Activated T-cell treated with anti-CD3 and anti-CD28 coated beads, Interleukin-2, amount 50 U/mL, for 24 hours (primary cell): Measurements from ENCODE around the gene MARCHF2.
"Not testable (repeated sequence)": the region's sequence is repeated elsewhere in the genome, so short reads cannot be mapped to it uniquely, and the experiment has no call there.

Experiments used
- DNase-seq: peaks from one replicate; pipeline ENCODE4 v3.0.0-alpha.2; 2020
- H3K27ac Mint-ChIP-seq: 2 replicates; pipeline ENCODE4 v1.8.0; 2020; ENCODE audit warnings: mild to moderate bottlenecking, mixed read lengths
- H3K27me3 Mint-ChIP-seq: 2 replicates; pipeline ENCODE4 v1.8.0; 2020; ENCODE audit warnings: mixed read lengths
- H3K36me3 Mint-ChIP-seq: 2 replicates; pipeline ENCODE4 v1.8.0; 2020; ENCODE audit warnings: low read depth, mixed read lengths
- H3K4me1 Mint-ChIP-seq: 2 replicates; pipeline ENCODE4 v1.8.0; 2020; ENCODE audit warnings: low read depth, mixed read lengths
- H3K4me3 Mint-ChIP-seq: 2 replicates; pipeline ENCODE4 v1.8.0; 2020; ENCODE audit warnings: mild to moderate bottlenecking, moderate library complexity, mixed read lengths
- H3K9me3 Mint-ChIP-seq: 2 replicates; pipeline ENCODE4 v1.8.0; 2020; ENCODE audit warnings: mixed read lengths

MARCHF2 gene

GRCh38 chr19:8412783-8413628 is at the start of gene MARCHF2:
Gene MARCHF2 (plus strand): TSS chr19:8413305. CDS start chr19:8421841, 8,536 bp downstream.
- Mint-ChIP-seq H3K27ac (peak within 1 kb of the TSS; percentile 52), H3K4me3 (peak within 1 kb of the TSS; percentile 65), H3K27me3 (no peaks in the 10 kb centered on the region), H3K9me3 (no peaks in the 10 kb centered on the region), H3K36me3 (no peaks in the 10 kb centered on the region), H3K4me1 (peaks cover 9% of the 10 kb centered on the region)
- peak; percentile 100 for DNase-seq

GRCh38 chr19:8363803-8364771 is 49.0 kb upstream of the MARCHF2 start, which contains the start of gene ANGPTL4:
Gene ANGPTL4 (plus strand): TSS chr19:8364155. CDS start chr19:8364322, 167 bp downstream.
- Mint-ChIP-seq H3K9me3 (no peaks in the 10 kb centered on the region), H3K4me3 (peak within 1 kb of the TSS; percentile 72), H3K27ac (no peak within 1 kb of the TSS), H3K4me1 (peaks cover 18% of the 10 kb centered on the region), H3K36me3 (no peaks in the 10 kb centered on the region), H3K27me3 (peaks cover 67% of the 10 kb centered on the region)
- peak; percentile 68 for DNase-seq

- no peak for DNase-seq
- H3K4me3 Mint-ChIP-seq = no peak overlapping the region
- H3K27ac Mint-ChIP-seq = no peak overlapping the region
- no peaks in the 10 kb centered on the region for H3K9me3 Mint-ChIP-seq
- peaks cover 67% of the 10 kb centered on the region for H3K27me3 Mint-ChIP-seq
- no peaks in the 10 kb centered on the region for H3K36me3 Mint-ChIP-seq
- peaks cover 20% of the 10 kb centered on the region for H3K4me1 Mint-ChIP-seq
Measured at GRCh38 chr19:8366121-8366581, 47.0 kb upstream of the MARCHF2 start.

GRCh38 chr19:8366961-8367326 is 46.2 kb upstream of the MARCHF2 start:
- Mint-ChIP-seq H3K27ac (no peak overlapping the region), H3K27me3 (peaks cover 63% of the 10 kb centered on the region), H3K9me3 (no peaks in the 10 kb centered on the region), H3K4me3 (no peak overlapping the region), H3K4me1 (peaks cover 19% of the 10 kb centered on the region), H3K36me3 (no peaks in the 10 kb centered on the region)
- no peak for DNase-seq

- Mint-ChIP-seq H3K4me1 (peaks cover 17% of the 10 kb centered on the region), H3K36me3 (no peaks in the 10 kb centered on the region), H3K4me3 (no peak overlapping the region), H3K27me3 (peaks cover 58% of the 10 kb centered on the region), H3K9me3 (no peaks in the 10 kb centered on the region), H3K27ac (no peak overlapping the region)
- no peak for DNase-seq
Measured at GRCh38 chr19:8367327-8368001, 45.6 kb upstream of the MARCHF2 start.

GRCh38 chr19:8370176-8371010 is 42.7 kb upstream of the MARCHF2 start:
- H3K27ac Mint-ChIP-seq = no peak overlapping the region
- no peaks in the 10 kb centered on the region for H3K9me3 Mint-ChIP-seq
- H3K27me3 Mint-ChIP-seq = peaks cover 35% of the 10 kb centered on the region
- H3K4me3 Mint-ChIP-seq = no peak overlapping the region
- peaks cover 3% of the 10 kb centered on the region for H3K36me3 Mint-ChIP-seq
- H3K4me1 Mint-ChIP-seq = peaks cover 5% of the 10 kb centered on the region
- no peak for DNase-seq

- peaks cover 27% of the 10 kb centered on the region for H3K27me3 Mint-ChIP-seq
- DNase-seq = no peak
- H3K4me1 Mint-ChIP-seq = peaks cover 5% of the 10 kb centered on the region
- no peak overlapping the region for H3K4me3 Mint-ChIP-seq
- peaks cover 3% of the 10 kb centered on the region for H3K36me3 Mint-ChIP-seq
- H3K9me3 Mint-ChIP-seq = no peaks in the 10 kb centered on the region
- H3K27ac Mint-ChIP-seq = no peak overlapping the region
Measured at GRCh38 chr19:8371011-8371804, 41.9 kb upstream of the MARCHF2 start.

- peaks cover 9% of the 10 kb centered on the region for H3K4me1 Mint-ChIP-seq
- H3K27me3 Mint-ChIP-seq = no peaks in the 10 kb centered on the region
- no peak overlapping the region for H3K27ac Mint-ChIP-seq
- no peak for DNase-seq
- H3K9me3 Mint-ChIP-seq = no peaks in the 10 kb centered on the region
- peaks cover 8% of the 10 kb centered on the region for H3K36me3 Mint-ChIP-seq
- H3K4me3 Mint-ChIP-seq = no peak overlapping the region
Measured at GRCh38 chr19:8373867-8374813, 39.0 kb upstream of the MARCHF2 start.

- H3K27me3 Mint-ChIP-seq, H3K27ac Mint-ChIP-seq, H3K4me3 Mint-ChIP-seq, H3K9me3 Mint-ChIP-seq, DNase-seq, H3K4me1 Mint-ChIP-seq: not testable (repeated sequence)
- peaks cover 12% of the 10 kb centered on the region for H3K36me3 Mint-ChIP-seq
Measured at GRCh38 chr19:8375766-8376165, 37.3 kb upstream of the MARCHF2 start.

GRCh38 chr19:8376373-8376974 is 36.6 kb upstream of the MARCHF2 start:
- H3K27ac Mint-ChIP-seq, H3K4me3 Mint-ChIP-seq, H3K4me1 Mint-ChIP-seq, H3K27me3 Mint-ChIP-seq, DNase-seq, H3K9me3 Mint-ChIP-seq: not testable (repeated sequence)
- H3K36me3 Mint-ChIP-seq = peaks cover 12% of the 10 kb centered on the region

- Mint-ChIP-seq H3K4me1 (peaks cover 7% of the 10 kb centered on the region), H3K36me3 (peaks cover 12% of the 10 kb centered on the region), H3K4me3 (no peak overlapping the region), H3K27ac (no peak overlapping the region), H3K9me3 (peaks cover 4% of the 10 kb centered on the region), H3K27me3 (no peaks in the 10 kb centered on the region)
- no peak for DNase-seq
Measured at GRCh38 chr19:8377598-8377997, 35.5 kb upstream of the MARCHF2 start.
